GM13976 (cell line): ENCODE data around the gene MITF.

ENCODE experiments used
- DNase-seq: peaks from one replicate; pipeline ENCODE4 v3.0.0; 2012; ENCODE audit warnings: low spot score
- in situ Hi-C: fragments of 300-500 bp; cut with MboI; formaldehyde crosslinking; loops from one replicate; pipeline ENCODE4 v1.12.0; 2022; ENCODE audit warnings: low sequenced_read_pairs, mixed read lengths, inconsistent platforms; ENCODE audit not compliant: unreplicated experiment
- TF ChIP-seq, protein P1 (sequence below): IDR thresholded peaks from 2 replicates; pipeline ENCODE4 v1.5.1; 2012; ENCODE audit warnings: borderline replicate concordance, mild to moderate bottlenecking; ENCODE audit not compliant: insufficient read depth; ENCODE audit errors: extremely low read depth, missing control alignments, control extremely low read depth

MITF gene

DNA sequence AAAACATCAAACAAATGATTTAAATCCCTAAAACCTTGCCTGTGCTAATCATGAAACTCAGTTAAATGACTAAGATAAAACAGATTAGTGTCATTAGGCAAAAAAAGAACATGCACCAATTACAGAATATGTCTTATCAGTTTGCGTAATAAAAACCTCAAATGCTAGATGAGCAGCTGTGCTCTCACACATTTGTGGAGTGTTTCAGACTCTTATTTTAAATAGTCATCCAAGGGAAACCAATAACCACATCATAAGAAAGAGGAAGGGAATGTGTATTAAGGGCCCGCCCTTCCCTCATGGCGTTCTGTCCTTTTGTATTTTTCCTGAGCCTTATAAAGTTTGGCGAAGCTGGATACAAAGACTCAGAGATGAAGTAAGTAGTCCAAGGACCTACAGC lies 266.8 kb downstream of the MITF start:
- TF ChIP-seq, protein P1, sequence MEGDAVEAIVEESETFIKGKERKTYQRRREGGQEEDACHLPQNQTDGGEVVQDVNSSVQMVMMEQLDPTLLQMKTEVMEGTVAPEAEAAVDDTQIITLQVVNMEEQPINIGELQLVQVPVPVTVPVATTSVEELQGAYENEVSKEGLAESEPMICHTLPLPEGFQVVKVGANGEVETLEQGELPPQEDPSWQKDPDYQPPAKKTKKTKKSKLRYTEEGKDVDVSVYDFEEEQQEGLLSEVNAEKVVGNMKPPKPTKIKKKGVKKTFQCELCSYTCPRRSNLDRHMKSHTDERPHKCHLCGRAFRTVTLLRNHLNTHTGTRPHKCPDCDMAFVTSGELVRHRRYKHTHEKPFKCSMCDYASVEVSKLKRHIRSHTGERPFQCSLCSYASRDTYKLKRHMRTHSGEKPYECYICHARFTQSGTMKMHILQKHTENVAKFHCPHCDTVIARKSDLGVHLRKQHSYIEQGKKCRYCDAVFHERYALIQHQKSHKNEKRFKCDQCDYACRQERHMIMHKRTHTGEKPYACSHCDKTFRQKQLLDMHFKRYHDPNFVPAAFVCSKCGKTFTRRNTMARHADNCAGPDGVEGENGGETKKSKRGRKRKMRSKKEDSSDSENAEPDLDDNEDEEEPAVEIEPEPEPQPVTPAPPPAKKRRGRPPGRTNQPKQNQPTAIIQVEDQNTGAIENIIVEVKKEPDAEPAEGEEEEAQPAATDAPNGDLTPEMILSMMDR = no peak
- in situ Hi-C loops = no loop called here
- no peak for DNase-seq

DNA sequence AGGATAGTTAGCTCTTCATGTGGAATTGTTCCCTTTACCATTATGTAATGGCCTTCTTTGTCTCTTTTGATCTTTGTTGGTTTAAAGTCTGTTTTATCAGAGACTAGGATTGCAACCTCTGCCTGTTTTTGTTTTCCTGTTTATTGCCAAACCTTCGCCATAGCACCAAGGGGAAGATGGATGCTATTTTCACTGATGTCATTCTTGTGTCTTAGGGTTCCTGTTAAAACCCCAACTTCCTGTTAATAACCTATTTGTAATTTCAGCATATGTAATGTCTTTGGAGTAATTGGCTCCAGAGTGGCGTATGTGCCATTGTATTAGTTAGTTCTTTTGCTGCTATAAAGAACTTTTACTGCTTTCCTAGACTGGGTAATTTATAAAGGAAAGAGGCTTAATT lies 271.1 kb downstream of the MITF start:
- TF ChIP-seq, protein P1 = no peak
- in situ Hi-C loops = no loop called here

GRCh38 chr3:70011582-70011981 lies 272.3 kb downstream of the MITF start:
- no peak for DNase-seq
- TF ChIP-seq, protein P1 = no peak
- in situ Hi-C loops = no loop called here

More for the DNA sequence above, 271.1 kb downstream of the MITF start:
- DNase-seq = no peak
